ENCODE measurements around the gene HDLBP. TPM values are rescaled to one million over a fixed set of nuclear protein-coding genes. Genes with fewer than 3 reads are reported as not detected.

Gene HDLBP
- total RNA-seq, 1 experiment from 2014 or later: 467 TPM

DNA sequence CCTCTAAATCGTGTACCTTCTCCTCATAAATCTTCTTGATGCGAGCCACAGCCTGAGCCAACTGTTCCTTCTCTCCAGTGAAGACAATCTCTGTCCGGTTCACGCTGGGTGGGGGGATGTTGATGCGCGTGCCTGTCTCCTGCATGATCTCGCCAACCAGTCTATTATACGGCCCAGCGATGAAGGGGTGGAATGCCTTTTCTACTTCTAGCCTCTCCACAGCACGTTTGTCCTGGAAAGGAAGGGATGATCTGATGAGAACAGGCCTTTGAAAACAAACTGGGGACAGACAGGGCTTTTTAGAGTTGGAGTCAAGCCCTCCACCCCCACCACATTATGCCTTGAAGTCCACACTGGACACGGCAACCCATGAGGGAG, 59.3 kb downstream of the HDLBP start:
- no peak for DNase-seq (ENCODE audit: low read depth)

DNA sequence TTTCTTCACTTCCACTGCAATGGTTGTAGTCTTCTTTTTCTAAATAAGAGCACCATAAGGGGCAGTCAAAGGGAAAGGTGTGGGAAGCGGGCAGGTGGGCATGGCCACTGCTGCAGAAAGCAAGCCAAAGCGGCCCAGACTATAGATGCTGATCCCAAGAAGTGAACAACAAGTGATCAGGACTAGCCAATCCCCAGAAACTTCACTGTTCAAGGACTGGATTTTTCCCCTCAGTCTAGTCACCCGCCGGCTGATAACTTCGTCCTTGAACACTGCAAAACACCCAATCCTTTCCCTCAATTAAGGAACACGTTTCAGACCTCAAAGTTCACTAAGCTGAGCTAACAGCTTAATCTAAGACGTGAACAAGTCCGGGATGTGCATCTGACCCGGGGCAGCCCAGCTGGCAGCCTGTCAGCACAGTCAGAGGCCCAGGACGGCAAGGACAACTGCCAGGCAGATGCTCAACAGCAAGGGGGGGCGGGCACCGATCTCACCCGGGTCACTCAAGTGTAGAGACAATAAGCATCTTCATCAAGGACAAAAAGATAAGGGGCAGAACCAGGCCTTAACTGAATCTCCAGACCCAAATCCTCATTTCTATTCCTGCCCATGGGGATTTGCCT, 59.8 kb downstream of the HDLBP start:
- no peak for DNase-seq (ENCODE audit: low read depth)

DNA sequence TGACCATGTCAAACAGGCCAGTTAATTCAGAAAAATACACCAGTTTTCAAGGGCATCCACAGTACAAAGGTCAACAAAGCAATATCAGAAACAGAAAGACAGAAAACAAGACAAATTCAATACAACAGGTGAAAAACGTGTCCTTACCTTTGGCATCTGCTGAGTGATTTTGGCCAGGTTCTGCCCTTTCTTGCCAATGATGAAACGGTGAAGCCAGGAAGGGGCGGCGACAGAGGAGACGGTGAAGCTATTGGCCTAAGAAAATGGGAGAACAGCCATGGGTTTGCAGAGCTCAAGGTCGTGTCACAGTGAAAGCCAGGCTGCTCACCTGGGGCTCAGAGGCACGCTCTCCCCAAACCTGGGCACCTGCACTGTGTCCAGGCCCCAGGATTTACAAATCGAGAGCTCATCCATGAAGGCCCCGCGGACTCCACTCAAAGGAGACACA, 60.5 kb downstream of the HDLBP start:
- no peak for DNase-seq (ENCODE audit: low read depth)

DNA sequence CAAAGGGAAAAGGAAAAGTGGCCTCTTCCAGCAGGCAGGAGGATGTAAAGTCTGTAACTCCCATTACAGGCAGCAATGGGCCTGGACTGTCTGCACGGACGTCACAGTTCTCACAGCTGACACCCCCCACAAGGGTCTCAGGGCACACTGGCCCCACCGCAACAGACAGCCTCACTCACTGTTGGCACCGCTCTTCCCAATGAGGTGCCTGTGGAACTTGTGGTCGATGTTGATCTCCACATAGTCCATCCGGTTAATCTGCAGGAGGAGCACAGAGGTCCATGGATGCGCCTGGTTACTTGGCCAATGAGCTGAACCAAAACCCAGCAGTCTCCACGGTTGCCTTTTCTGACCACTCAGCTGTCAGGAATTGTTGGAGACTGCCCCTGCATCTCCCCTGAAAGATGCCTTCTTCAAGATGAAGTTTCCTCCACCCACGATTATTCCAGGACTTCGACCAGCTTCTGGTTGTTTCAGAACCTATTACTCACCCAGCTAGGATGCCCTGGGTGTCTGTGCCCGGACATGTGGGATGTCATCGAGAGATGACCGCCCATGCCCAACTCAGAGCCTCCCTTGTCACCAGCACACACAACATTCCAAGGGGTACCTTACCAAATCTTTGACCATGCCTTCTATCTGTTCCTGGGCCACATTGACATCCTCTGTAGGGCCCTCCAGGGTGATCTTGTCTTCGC, 62.5 kb downstream of the HDLBP start:
- DNase-seq (ENCODE audit: low read depth): no peak

DNA sequence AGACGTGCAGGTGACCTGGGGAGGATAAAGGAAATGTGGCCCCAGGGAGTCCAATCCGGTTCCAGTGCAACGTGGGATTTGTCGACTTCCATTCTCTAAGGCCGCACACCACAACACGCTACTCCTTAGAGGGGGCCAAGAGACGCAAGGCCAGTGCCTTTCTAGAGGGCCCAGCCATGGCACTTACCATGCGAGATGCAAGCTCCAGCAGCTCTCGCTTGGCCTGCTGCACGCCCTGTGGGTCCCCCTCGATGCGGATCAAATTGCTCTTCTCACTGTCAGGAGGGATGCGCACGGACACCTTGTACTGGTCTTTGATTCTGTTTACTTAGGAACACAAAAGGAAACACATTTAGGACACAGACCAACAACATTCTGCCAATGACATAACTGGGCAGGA, 65.8 kb downstream of the HDLBP start:
- DNase-seq (ENCODE audit: low read depth): no peak

DNA sequence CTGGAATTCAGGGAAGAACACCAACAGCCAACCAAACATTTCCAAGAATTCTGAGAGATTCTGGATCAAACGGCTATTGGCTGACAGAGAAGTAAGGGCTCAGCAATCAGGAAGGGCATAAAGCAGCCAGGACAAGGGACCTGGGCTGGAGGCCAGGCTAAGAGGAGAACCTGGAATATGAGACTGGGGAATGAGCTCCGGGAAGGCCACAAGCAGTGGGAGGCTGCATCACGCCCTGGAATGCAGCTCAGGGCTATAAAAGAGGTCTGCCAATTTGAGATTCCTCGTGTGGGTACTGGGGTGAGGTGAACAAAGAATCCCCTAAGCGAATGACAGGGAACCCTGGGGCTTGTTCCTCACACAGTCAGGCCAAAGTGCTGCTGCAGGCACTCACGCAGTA, 66.6 kb downstream of the HDLBP start:
- DNase-seq (ENCODE audit: low read depth): no peak

DNA sequence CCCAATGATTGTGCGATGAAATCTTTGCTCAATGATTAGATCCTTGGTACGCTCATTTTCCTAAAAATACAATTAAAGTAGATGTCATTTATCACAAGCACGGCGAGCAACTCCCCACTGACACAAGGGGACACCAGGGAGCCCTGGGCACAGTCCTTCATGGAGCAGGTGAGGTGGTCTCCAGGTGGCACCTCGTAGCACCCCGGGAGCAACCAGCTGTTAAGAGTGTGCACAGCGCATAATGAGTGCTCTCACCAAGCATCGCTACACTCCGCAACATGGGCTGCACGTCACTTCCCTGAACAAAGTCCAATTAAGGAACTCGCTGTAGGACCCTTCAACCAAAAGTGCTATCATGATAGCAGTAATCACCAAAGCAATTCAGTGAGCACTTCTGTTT, 67.2 kb downstream of the HDLBP start:
- no peak for DNase-seq (ENCODE audit: low read depth)

DNA sequence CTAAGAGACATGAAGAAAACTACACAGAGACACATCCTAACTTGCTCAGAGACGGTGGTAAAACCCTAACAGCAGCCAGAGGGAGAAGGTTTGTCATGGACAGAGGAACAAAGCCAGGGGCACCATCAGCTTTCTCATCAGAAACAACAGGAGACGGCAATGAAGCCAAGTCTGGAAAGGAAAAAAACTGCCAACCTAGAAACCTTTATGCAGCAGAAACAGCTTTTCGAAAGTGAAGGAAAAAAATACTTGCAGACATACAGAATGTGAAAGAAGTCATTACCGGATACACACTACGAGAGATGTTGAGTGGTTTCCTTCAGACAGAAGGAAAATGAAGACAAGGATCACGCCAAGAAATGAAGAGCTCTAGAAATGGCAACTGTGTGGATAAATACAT, 71.1 kb downstream of the HDLBP start:
- DNase-seq (ENCODE audit: low read depth): no peak

DNA sequence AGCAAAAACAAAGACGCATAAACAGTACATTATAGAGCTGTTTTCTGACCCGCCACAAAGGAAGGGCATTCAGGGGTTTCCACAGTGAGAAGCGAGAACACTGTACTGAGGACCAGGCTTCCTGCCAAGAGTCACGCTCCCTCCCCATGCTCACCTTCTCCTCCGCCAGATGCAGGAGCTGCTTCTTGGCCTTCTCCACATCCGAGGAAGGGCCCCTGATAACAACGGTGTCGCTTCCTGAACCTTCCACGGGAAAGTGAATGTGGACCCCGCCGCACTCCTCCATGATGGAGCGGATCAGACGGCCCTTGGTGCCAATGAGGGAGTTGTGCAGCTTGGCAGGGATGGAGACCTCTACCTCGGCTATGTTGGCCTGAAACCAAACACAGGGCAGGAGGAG, 73.2 kb downstream of the HDLBP start:
- DNase-seq (ENCODE audit: low read depth): no peak

DNA sequence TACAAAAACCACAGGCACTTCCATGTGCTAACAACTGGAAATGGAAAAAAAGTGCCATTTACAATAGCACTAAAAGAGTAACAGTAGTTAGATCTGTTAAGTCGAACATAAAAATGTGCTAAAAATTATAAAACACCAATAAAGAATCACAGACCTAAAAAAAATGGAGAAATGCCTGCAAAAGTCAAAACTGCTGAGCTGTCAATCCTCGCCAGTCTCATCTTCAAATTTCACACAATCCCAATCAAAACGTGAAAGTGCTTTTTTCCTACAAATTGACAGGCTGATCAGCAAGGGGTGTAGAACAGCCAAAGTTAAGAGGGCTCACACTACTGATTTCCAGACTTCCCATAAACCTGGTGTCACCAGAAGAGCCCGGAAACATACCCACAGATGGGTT, 73.8 kb downstream of the HDLBP start:
- no peak for DNase-seq (ENCODE audit: low read depth)

DNA sequence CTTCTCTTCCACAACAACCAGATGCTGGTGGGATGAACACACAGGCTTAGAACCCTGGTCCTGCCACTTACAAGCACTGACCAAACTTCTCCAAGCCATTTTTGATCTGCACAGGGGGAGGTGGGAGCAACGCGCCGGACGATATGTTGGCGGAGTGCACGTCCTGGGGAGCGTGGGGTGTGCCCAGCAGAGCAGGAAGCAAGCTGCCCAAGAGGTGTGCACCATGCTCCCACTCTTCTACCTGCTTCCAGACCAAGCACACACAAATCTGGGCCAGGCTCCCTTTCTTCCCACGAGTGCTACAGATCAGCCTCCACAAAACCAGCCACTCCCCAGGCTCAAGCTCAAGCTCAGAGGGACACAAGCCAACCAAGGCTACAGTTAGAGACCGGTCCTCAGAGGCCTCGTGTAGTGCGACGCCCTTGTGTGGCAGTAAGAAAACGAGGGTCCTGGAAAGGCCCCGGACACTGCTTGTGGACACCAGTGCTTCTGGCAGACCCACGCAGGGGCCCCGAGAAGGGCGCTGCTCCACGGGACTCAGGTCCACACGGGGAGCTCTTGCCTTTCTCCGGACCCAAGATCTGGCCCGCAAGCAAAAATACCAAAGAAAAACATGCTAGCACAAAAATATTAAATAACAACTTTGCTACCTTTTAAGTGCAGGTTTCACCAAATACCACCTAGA, 75.0 kb downstream of the HDLBP start:
- no peak for DNase-seq (ENCODE audit: low read depth)

DNA sequence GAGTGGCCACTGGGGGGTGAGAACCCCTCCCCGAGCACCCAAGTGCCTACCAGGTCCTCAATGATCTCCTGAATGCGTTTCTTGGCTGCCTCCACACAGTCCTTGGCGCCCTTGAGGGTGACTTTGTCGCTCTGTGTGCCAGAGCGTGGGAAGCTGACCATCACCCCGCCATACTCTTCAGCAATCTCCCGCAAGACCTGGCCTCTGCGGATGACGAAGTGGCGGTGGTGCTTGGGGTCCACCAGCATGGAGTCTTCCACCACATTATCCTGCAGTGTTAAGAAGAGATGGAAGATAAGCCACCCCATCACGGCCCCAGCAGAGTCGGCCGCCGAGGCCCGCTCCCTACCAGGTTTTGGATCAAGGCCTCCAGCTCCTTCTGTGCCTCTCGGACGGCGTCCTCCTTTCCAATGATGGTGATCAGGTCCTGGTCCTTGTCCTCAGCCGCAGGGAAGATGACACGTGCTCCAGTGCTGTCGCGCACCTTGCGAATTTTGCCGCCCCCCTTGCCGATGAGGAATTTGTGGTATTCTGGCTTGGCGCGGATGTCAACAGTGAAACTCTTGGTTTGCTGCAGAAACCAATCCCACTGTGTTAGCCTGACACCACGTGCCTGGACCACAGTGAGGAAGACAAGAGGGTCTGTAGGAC, 75.8 kb downstream of the HDLBP start:
- DNase-seq (ENCODE audit: low read depth): no peak

DNA sequence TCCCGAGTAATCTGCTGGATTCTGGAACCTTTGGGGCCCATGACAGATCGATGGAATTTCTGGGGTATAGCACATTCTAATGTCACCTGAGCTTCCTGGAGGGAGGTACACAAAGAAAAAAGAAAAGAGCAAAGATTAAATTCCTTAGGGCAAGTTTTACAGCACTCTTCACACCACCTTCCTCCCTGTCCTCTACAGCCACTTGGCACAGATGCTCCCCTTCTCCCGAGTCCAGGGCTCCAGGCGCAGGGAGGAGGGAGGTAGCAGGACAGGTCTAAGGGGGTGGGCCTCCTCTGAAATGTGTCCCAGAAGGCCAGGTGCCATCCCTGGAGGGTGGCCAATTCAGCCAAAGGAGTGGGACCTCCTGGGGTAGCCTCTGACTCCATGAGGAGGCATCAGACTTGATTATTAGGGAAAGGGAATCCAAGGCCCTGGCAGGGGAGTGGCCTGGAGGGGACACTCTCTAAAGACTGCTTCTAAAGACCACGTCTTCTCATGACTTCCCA, 76.7 kb downstream of the HDLBP start:
- no peak for DNase-seq (ENCODE audit: low read depth)

DNA sequence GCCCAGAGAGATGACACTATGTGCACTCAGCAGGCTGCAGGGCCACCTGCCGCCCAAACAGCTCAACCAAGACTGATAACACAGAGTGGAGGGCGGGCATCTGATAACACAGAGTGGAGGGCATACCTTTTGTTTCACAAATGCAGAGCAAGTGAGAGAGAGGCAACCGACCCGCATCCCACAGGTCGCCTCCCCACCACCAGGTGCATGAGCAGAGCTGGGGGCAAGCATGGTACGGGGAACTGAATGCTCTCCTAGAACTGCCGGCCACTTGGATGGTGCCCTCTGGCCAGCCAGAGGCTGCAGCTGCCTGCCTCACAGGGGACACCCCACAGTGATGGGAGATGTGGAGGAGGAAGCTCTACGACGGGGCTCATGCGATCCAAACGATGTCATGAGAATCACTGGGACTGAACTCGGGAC, 77.5 kb downstream of the HDLBP start:
- DNase-seq (ENCODE audit: low read depth): no peak

DNA sequence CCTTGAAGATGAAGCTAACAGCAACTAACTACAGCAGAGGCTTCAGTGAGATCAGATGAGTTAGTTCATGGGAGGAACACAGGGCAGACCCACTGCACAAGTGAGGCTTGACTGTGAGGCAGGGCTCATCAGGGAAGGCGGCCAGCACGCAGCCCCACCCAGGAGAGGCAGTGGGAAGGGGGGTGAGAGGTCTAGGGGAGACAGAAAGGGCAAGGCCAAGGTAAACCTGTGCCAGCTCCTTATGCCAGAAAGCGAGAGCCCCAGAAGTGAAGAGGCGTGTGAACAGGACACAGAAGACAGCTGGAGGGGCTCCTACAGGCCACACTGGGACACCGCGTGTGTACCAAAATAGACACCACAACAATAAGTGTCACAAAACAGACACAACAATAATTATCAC, 78.4 kb downstream of the HDLBP start:
- no peak for DNase-seq (ENCODE audit: low read depth)

DNA sequence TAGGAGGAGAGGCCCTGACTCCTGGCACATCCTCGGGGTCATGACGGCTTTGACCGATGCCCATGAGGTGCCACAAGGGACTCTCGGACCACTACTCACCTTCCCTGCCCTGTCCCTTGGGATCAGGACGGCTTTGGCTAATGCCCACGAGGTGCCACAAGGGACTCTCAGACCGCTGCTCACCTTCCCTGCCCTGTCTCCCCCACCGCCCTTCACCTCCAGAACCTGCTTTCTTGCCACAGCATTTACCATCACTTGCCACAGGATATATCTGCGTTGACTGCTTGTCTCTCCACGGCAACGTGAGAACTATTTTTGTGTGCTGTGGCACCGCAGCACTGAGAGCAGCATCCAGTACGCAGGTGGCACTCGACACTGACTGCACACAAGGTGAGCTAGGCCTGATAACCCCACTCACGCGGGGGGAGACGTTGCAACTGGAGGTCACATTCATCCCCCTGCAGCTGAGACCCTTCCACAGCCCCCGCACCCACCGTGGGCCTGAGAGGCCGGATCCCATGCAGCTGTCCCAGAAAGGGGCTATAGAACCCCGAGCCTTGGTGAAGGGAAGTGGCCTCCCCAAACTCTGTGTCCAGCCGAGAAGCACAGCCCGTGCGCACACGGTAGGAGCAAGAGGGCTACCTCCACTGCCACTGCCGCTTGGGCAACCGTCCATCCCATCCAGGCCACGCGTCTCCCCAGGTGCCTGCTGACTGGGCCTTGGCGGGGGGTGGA, 79.4 kb downstream of the HDLBP start:
- no peak for DNase-seq (ENCODE audit: low read depth)

DNA sequence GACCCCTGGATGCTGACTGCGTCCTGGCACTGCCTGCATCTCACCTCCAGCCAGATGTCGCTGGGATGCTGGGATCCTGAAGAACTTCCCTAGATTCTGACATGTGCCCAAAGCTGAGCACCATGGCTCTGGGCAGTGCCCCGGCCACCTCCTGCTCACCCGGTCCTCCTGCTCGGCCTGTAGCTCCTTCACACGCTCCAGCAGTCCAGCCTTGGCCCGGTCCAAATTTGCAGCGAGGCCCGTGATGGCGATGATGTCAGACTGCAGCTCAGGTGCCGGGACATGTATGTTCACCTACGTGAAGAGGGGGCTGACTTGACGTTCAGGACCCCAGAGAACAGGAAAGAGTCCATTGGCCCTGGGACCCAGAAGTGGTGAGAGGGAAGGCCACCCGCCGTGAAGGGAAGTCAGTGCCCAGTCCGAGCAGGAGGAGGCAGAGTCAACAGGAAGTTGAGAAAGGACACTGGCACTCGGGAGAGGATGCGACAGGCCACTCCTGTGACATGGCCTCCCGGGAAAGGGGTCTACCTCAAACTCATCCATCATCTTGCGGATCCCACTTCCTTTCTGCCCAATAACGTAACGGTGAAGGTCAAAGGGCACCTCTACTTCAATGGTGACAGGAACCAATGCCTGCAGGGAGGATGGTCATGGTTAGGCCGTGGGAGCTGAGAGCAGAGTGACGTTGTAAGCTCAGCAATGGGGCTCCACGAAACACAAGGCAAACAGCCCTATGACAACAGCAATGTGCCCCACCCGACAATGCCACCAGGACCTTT, 80.3 kb downstream of the HDLBP start:
- no peak for DNase-seq (ENCODE audit: low read depth)

DNA sequence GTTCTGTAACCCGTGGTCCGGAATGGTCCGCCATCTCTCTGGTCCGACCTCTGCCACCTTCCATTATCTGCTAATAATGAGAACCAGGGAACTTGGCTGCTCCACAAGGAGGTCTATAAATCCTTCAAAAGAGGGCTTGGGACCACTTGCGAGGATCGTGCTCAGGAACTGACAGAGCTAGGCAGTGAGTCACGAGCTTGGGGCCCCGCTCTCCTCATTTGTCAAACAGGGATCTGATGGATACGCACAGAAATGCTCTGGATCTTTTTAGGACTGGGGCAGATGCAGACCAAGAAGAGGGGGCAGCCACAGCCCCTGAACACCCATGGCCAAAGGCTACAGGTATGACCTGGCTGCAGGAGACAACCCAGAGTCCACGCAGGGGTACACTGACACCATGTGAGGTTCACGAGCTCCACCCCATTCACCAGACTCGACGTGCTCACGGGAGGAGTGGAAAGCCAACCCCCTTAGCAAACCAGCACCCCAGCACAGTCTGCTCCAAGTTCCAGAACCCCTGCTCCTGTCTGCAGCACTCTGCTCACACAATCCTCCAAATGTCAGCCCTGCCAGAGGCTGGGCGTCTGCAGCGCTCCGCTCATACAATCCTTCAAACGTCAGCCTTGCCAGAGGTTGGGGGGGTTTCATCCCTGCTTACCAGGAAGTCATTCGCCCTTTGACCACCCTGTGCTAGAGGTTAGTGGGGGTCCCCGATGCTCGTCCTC, 81.2 kb downstream of the HDLBP start:
- DNase-seq (ENCODE audit: low read depth): no peak

DNA sequence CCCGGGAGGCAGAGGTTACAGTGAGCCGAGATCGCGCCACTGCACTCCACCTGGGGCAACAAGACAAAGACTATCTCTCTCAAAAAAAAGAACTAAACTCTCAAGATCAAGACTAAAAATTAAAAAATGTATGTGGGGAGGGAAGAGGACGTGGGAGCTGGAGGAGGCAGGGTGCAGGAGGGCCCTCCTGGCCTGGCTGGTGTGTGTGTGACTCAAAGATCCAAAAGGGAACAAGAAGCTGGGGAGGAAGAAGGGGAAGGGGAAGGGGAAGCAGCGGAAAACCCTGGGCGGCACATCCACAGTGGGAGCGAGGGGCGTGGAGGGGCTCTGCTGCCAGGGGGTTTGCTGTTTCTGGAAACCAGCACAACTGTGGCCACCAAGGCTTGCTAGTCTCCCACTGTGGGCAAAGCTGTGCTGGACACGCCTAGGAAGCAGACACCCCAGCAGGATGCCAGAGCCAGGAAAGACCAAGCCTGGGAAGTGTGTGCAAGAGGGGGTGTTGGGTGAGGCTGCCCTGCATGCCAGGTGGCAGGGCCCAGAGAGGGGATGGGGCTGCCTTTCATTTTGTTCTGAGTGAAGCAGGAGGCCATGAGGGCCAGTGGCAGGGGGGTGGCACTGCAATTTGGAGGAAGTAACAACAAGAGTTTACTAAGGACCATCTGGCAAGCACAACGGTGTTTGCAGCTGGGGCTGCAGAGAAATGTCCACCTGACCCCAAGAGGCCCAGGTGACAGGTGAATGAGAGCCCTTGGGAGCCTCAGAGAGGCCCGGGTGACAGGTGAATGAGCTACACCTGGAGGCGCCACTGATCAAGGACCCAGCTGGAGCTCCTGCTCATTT, 82.5 kb downstream of the HDLBP start:
- DNase-seq (ENCODE audit: low read depth): no peak
